GM19193 (cell line): ENCODE data around the gene MTRR.

ENCODE experiments used
- POLR2A ChIP-seq: IDR thresholded peaks from 4 replicates; pipeline ENCODE4 v1.6.1; 2011; ENCODE audit not compliant: insufficient read depth, insufficient read length; ENCODE audit errors: extremely low read depth

MTRR gene

DNA sequence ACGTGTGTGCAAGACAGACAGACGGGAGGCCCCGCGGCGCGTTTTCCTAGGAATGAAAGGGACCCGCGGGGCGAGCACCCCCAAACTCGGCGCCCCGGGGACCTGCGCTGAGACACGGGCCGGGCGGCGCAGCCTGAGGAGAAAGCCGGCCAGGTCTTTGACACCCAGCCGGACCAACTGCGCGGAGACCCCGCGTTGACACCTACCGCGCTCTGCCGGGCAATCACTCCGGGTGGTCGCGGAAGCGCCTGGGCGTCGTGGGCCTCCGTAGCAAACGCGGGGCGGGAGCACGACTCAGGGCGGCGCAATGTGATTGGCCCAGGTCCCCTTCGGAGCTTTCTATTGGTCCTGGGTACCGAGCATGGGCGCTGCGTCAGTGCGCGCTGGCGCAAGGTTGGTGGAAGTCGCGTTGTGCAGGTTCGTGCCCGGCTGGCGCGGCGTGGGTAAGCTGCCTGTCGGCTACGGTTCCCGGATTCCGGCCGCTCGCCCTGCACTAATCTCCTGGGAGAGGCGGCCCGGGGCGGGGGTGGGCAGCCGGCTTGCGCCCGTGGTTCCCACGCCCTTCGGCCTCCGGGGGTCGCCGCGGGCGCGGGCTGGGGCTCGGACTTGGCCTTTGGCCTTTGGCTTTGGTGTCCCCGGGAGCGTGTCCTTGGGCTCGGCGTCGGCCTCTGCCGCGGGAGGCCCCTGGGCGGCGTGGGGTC lies at the start of gene MTRR, which contains the start of gene FASTKD3:
MTRR (plus strand) TSS at position 376 of the 701 bp plus-strand sequence. CDS start 1,647 bp downstream, outside the sequence.
FASTKD3 (minus strand) TSS at position 259 of the 701 bp plus-strand sequence. CDS start 948 bp downstream, outside the sequence.
- TF ChIP-seq POLR2A, result peak; percentile 93

DNA sequence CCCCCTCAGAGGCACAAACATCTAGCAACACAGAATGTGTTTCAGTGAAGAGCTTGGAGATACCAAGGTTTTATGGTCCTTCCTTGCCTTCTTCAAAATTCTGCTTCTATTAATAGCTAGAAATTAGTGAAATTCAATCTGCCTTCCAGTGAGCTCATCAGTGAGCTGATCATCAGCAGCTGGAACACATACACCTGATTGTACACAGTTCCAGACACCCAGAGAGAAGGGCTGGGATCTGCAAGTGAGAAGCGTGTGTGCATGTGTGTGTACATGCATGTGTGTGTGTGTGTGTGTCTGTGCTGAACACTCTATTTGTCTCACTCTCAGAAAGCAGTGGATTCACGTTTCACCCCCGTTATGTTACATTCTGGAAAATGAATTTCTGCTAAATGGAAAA lies 46.5 kb upstream of the MTRR start:
- no peak for TF ChIP-seq POLR2A

DNA sequence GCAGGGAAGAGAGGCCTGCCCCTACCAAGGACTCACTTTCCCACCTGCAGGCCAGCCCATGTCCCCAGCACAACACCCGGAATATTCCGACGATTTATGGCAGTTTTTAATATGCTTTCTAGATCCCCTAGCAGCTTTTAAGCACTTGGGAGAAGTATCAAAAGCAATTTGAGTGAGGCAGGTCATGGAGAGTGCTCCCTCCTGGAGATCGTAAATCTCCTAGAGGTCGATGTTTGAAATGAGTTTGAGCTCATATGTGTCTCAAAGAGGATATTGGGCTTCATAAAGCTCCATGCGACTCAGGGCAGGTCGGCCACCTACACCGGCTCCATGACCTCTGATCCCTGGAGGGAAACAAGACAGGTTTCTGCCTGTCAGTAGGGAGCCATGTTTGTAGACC lies 45.4 kb upstream of the MTRR start:
- no peak for TF ChIP-seq POLR2A

DNA sequence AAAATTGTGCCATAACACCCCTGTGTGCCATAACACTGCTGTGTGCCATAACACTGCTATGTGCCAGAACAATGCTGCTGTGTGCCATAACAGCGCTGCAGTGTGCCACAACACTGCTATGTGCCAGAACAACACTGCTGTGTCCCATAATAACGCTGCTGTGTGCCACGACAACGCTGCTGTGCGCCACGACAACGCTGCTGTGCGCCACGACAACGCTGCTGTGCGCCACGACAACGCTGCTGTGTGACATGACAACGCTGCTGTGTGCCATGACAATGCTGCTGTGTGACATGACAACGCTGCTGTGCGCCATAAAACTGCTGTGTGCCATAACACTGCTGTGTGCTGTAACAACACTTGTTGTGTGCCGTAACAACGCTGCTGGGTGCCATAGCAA lies 44.0 kb upstream of the MTRR start:
- TF ChIP-seq POLR2A, result no peak

DNA sequence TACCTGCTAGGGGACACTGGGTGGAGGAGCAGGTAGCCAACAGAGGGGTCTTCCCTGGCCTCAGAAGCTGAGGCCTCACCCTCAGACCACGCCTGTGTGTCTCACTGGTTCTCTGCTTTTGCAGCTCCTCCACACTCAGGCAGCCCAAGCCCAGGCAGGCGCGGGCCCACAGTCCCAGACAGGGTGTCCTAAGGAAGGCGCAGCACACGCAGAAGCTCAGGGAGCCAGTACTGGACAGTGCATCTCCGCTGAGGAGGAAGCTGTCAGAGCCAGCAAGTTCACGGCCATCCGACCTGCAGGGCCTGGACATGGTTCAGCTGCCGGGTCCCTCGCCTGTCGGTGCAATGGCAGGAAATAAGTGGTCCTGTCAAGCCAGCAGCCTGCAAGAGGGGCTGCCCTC lies 43.3 kb upstream of the MTRR start:
- no peak for TF ChIP-seq POLR2A

DNA sequence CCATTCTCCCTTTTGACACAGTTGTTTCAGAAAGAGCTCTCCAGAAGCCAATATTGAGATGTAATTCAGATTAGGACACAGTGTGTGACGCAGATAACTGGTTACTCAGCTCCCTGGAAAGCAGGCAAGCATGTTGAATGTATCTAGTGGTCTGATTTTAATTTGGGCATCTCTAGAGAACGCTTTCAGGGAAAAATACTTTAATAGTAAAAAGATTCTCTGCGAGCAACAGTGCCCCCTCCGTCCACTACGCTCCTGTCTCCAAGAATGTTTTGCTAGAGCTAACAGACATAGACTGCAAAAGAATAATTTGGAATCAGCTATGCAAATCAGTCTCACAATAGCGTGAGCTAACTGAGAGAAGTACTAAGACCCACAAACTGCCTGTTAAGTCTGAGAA lies 41.3 kb upstream of the MTRR start:
- TF ChIP-seq POLR2A, result no peak

DNA sequence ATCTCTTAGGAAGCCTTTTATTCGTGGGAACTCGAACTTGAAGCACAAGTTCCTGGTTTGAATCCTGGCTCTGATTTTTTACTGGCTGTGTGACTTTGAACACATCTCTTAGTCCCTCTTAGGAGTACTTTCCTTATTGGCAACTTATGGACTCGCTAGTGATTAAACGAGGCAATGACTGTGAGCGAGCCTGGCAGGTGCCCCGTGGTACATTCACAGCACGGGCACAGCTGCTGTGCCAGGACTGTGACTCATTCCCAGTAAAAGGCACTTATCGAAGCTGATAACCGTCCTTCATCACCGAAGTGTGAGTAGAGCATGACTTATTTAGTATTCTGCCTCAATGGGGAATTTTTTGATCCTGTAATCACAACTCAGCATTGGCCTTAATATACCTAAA lies 40.7 kb upstream of the MTRR start:
- TF ChIP-seq POLR2A, result no peak

DNA sequence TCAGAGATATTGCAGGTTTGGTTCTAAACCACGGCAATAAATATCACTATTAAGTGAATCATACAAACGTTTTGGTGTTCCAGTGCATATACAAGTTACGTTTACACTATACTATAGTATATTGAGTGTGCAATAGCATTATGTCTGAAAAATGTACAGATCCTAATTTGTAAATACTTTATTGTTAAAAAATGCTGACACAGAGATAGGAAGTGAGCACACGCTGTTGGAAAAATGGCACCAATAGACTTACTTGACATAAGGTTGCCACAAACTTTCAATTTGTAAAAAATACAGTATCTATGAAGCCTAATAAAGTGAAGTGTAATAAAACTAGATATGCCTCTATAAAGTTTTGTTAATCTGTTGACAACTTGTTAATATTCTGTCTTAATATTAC lies 34.0 kb upstream of the MTRR start:
- TF ChIP-seq POLR2A, result no peak

DNA sequence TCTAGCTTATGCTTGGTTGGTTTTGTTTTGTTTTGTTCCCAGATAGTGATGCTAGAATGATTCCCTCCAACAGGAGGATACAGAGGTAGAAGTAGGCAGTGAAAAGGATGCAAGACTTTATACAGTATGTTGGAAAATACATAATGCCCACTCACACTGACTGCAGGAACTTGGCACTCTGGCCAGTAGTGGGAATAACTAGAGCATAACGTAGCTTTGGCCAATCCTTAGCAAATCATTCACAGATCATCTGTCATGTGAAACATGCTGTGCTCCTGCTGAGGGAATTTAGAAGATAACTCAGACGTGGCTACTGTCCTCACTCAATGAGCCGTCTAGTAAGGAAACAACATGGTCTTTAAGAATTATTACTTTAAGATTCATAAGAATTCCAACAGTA lies 31.5 kb upstream of the MTRR start:
- TF ChIP-seq POLR2A, result no peak

DNA sequence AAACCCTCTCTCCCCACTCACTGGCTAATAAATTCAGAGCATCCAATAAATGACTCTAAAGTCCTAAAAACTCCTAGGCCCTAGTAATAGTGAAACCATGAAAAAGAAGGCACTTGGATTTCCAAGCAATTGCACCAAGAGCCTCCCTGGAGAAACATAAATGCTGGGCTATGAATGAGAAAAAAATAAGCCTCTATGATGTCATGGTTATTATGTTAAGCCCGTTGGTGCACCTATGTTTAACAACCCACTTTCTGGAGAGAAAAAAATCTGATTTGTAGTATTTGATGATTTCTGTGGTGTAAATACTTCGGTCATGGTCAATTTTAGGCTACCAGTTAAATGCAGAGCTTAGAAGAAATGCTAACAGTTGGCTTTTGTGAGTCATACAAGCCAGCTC lies 26.4 kb upstream of the MTRR start:
- no peak for TF ChIP-seq POLR2A

DNA sequence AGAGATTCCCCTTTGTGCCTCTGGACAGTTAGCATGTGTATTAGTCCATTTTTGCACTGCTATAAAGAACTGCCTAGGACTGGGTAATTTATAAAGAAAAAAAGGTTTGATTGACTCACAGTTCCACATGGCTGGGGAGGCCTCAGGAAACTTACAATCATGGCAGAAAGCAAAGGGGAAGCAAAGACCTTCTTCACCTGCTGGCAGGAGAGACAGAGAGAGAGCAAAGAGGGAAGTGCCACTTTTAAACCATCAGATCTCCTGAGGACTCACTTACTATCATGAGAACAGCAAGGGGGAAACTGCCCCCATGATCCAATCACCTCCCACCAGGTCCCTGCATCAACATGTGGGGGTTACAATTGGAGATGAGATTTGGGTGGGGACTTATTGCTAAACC lies 24.0 kb upstream of the MTRR start:
- TF ChIP-seq POLR2A, result no peak

DNA sequence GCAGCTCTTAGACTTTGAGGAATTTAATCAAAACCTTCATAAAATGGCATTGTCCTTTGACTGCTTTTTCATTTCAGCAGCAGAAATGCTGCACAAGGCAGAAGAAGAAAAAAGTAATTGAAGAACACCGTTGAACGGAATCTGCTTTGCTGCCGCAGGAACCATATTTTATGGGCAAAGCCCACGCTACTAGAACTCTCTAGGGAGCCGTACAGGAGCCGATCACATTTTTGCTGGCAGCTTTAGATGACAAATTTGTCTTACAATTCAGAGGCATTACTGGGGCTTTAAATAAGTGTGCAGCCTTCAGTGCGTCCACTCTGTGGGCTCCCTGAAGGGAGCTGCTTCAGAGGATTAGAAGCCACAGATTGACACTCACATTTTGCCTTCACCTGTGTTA lies 23.4 kb upstream of the MTRR start:
- TF ChIP-seq POLR2A, result no peak

DNA sequence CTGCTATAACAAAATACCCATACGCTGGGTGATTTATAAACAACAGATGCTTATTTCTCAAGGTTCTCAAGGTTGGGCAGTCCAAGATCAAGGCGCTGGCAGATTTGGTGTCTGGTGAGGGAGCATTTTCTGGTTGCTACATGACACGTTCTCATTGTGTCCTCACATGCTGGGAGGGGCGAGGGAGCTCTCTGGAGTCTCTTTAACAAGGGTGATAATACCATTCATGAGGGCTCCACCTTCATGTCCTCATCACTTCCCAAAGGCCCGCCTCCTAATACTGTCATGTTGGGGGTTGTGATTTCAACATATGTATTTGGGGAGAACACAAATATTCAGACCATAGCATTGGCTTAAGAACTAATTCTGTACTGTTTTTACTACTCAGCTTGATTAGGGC lies 22.6 kb upstream of the MTRR start:
- no peak for TF ChIP-seq POLR2A

DNA sequence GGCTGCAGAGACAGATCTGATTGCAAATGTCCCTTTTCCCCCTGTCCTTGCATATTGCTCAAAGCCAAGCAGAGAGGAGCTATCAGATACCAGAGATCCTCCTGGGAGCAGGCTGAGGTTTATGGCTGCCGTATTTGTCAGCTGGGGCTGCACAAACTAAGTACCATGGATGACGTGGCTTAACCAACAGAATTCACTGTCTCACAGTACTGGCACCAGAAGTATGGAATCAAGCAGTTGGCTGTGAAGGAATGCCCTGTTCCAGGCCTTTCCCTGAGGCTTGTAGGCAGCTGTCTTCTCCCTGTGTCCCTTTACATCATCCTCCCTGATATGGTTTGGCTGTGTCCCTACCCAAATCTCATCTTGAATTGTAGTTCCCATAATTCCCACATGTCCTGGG lies 20.7 kb upstream of the MTRR start:
- TF ChIP-seq POLR2A, result no peak

DNA sequence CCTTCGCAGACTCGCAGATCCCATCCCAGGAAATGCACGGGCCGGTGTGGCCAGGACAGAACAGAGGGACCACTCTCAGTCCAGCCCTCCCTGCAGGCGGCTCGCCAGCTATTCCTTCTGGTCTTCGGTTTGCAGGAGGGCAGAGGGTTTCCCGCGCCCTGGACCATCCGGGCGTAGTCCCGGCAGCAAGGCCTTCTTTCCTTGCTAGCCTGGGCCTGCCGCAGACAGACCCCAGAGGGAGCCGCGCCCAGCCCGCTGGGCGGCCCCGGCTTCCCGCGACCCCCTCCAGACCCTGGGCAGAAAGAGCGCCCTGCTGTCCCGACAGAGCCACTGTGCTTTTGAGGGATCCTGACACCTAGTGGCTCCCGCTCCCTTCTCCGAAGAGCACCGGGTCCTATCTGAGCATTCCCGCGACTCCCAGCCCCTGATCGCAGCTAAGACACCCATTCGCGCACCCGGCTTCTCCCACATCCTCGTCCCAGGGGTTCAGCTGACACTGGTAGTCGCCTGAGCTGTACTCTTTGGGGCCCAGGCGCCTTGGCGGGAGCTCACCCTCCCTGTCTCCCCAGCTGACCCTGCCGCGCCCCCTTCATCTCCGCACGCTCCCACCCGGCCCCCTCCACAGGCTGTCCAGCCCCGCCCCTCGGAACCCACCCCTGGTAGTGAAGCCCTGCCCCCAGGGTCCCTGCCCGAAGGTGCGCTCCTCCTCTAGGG lies 19.1 kb upstream of the MTRR start:
- TF ChIP-seq POLR2A, result no peak
